IPS-18a (cell line): ENCODE data around the gene GRIFIN.

Experiments
- H3K27ac ChIP-seq: one replicate; pipeline ENCODE4 v1.5.1; 2013; ENCODE audit warnings: low read length
- H3K27me3 ChIP-seq: one replicate; pipeline ENCODE4 v1.6.1; 2013; ENCODE audit warnings: mild to moderate bottlenecking, low read length; ENCODE audit not compliant: control insufficient read depth, insufficient read depth
- H3K36me3 ChIP-seq: one replicate; pipeline ENCODE4 v1.6.1; 2013; ENCODE audit warnings: low read depth, low read length; ENCODE audit not compliant: control insufficient read depth
- H3K4me1 ChIP-seq: one replicate; pipeline ENCODE4 v1.6.1; 2013; ENCODE audit warnings: low read depth, low read length; ENCODE audit not compliant: control insufficient read depth
- H3K4me3 ChIP-seq: one replicate; pipeline ENCODE4 v1.5.1; 2013; ENCODE audit warnings: low read length
- H3K9ac ChIP-seq: one replicate; pipeline ENCODE4 v1.6.1; 2013; ENCODE audit warnings: mild to moderate bottlenecking, low read length, moderate library complexity
- H3K9me3 ChIP-seq: one replicate; pipeline ENCODE4 v1.6.1; 2013; ENCODE audit warnings: low read depth, low read length; ENCODE audit not compliant: control insufficient read depth

The GRIFIN gene

GRCh38 chr7:2503056-2503941 lies 27.1 kb upstream of the GRIFIN start:
- Histone ChIP-seq H3K4me1 (peaks cover 20% of the 10 kb centered on the region), H3K4me3 (no peak overlapping the region), H3K27ac (no peak overlapping the region), H3K9me3 (no peaks in the 10 kb centered on the region), H3K9ac (no peak overlapping the region), H3K27me3 (no peaks in the 10 kb centered on the region), H3K36me3 (no peaks in the 10 kb centered on the region)

DNA sequence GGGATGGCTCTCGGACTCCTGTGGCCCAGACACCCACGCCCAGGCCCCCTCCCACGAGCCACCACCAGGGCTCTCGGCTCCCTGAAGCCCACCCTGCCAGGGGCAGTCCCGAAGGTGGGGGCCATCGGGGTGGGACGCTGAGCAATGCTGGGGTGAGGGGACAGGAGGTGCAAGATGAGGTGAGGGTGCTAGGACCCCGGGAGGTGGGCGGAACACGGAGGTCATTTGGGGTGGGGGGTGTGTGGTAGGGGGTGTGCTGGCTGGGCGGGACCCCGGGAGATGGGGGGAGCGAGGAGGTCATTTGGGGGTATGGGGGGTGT lies 26.4 kb upstream of the GRIFIN start:
- H3K27ac ChIP-seq: no peak overlapping the region
- no peaks in the 10 kb centered on the region for H3K27me3 ChIP-seq
- peaks cover 25% of the 10 kb centered on the region for H3K4me1 ChIP-seq
- no peak overlapping the region for H3K9ac ChIP-seq
- H3K4me3 ChIP-seq: no peak overlapping the region
- no peaks in the 10 kb centered on the region for H3K9me3 ChIP-seq
- no peaks in the 10 kb centered on the region for H3K36me3 ChIP-seq

- H3K36me3 ChIP-seq: no peaks in the 10 kb centered on the region
- no peak overlapping the region for H3K9ac ChIP-seq
- H3K27me3 ChIP-seq: no peaks in the 10 kb centered on the region
- no peaks in the 10 kb centered on the region for H3K9me3 ChIP-seq
- no peak overlapping the region for H3K4me3 ChIP-seq
- H3K27ac ChIP-seq: no peak overlapping the region
- H3K4me1 ChIP-seq: peaks cover 25% of the 10 kb centered on the region
Measured at GRCh38 chr7:2501947-2502646, 25.9 kb upstream of the GRIFIN start.

DNA sequence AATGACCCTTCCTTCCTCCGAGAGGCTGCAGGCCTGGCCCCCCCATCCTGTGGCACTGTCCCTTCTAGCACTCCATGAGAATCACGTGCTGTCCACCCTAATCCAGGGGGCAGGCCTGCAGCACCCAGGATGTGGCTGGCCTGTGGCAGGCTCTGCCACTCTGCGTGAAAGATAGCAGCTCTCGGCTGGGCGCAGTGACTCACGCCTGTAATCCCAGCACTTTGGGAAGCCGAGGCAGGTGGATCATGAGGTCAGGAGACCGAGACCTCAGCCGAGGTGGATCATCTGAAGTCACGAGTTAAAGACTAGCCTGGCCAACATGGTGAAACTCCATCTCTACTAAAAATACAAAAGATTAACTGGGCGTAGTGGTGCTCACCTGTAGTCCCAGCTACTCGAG lies 24.5 kb upstream of the GRIFIN start:
- Histone ChIP-seq H3K27ac (no peak overlapping the region), H3K4me1 (peaks cover 28% of the 10 kb centered on the region), H3K27me3 (no peaks in the 10 kb centered on the region), H3K4me3 (no peak overlapping the region), H3K9me3 (no peaks in the 10 kb centered on the region), H3K9ac (peak overlapping the region; percentile 28), H3K36me3 (no peaks in the 10 kb centered on the region)

GRCh38 chr7:2499719-2500430 lies 23.7 kb upstream of the GRIFIN start:
- H3K9me3 ChIP-seq: no peaks in the 10 kb centered on the region
- H3K4me3 ChIP-seq: no peak overlapping the region
- peaks cover 28% of the 10 kb centered on the region for H3K4me1 ChIP-seq
- H3K36me3 ChIP-seq: no peaks in the 10 kb centered on the region
- H3K27ac ChIP-seq: peak overlapping the region; percentile 53
- H3K27me3 ChIP-seq: no peaks in the 10 kb centered on the region
- peak overlapping the region; percentile 28 for H3K9ac ChIP-seq

- Histone ChIP-seq H3K9me3 (no peaks in the 10 kb centered on the region), H3K4me3 (no peak overlapping the region), H3K36me3 (no peaks in the 10 kb centered on the region), H3K27ac (no peak overlapping the region), H3K9ac (no peak overlapping the region), H3K4me1 (peaks cover 28% of the 10 kb centered on the region), H3K27me3 (no peaks in the 10 kb centered on the region)
Measured at GRCh38 chr7:2499181-2499580, 23.0 kb upstream of the GRIFIN start.

- Histone ChIP-seq H3K4me3 (no peak overlapping the region), H3K4me1 (peaks cover 28% of the 10 kb centered on the region), H3K9me3 (no peaks in the 10 kb centered on the region), H3K27ac (no peak overlapping the region), H3K36me3 (no peaks in the 10 kb centered on the region), H3K27me3 (no peaks in the 10 kb centered on the region), H3K9ac (no peak overlapping the region)
Measured at GRCh38 chr7:2498708-2499107, 22.5 kb upstream of the GRIFIN start.

DNA sequence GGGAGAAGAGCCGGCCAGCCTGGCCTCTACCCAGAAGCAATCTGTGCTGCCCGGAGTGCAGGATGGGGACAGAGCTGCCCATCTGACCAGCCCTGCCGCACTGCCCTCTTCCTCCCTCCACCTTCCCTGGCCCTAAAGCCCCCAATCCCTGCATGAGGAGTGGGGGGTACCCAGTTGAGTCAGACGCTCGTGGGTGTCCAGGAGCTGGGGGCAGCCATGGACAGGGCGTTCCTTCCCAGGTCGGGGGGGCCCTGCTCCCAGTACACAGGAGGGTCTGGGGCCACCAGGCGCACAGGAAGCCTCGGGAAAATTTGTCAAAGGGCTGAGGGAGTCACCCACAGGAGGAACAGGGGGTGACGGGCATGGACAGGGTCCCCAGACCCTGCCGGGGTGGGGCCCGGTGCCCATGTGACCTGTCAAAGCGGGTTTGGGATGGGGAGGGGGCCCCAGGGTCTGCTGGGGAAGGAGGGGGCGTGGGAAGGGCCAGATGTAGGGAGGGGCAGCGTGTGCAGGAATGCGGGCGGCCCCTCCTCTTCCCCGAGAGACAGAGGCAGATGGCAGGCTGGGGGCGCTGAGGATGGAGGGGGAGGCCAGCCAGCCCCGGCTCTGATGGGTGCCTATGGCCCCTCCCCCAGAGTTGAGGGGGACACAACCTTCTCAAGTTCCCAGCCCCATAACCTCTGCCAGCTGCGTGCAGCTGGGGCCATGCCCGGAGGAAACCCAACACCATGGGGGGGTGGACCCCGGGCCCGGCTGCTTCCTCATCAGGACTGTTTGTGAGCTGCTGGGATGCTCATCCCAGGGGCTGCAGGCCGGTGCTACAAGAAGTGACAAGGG lies 21.5 kb upstream of the GRIFIN start:
- peaks cover 28% of the 10 kb centered on the region for H3K4me1 ChIP-seq
- H3K9me3 ChIP-seq: no peaks in the 10 kb centered on the region
- H3K27me3 ChIP-seq: no peaks in the 10 kb centered on the region
- H3K4me3 ChIP-seq: no peak overlapping the region
- H3K9ac ChIP-seq: no peak overlapping the region
- no peak overlapping the region for H3K27ac ChIP-seq
- H3K36me3 ChIP-seq: no peaks in the 10 kb centered on the region

DNA sequence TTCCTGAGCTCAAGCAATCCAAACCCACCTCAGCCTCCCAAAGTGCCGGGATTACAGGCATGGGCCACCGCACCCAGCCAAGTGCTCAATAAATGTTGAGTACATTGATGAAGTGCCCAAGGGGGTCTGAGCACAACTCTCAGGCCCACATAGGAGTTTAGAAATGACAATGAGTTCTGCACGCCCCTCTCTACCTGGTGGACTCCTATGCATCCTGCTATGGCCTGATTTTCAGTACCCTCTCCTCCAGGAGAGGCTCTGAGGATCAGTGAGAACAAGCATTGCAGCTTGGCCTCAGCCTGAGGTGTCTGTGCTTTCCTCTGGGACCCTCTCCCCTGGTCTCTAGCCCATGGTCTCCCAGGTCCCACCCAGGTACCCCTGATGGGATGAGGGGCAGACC lies 20.9 kb upstream of the GRIFIN start:
- Histone ChIP-seq H3K27me3 (no peaks in the 10 kb centered on the region), H3K9ac (no peak overlapping the region), H3K27ac (no peak overlapping the region), H3K9me3 (no peaks in the 10 kb centered on the region), H3K36me3 (no peaks in the 10 kb centered on the region), H3K4me3 (no peak overlapping the region), H3K4me1 (peaks cover 28% of the 10 kb centered on the region)

GRCh38 chr7:2496375-2496774 lies 20.2 kb upstream of the GRIFIN start:
- H3K9me3 ChIP-seq: no peaks in the 10 kb centered on the region
- H3K27ac ChIP-seq: no peak overlapping the region
- H3K4me3 ChIP-seq: no peak overlapping the region
- no peaks in the 10 kb centered on the region for H3K27me3 ChIP-seq
- H3K9ac ChIP-seq: no peak overlapping the region
- H3K36me3 ChIP-seq: no peaks in the 10 kb centered on the region
- peaks cover 28% of the 10 kb centered on the region for H3K4me1 ChIP-seq
